Measurements from ENCODE around the gene ABHD2.
"Not testable (repeated sequence)": the region's sequence is repeated elsewhere in the genome, so short reads cannot be mapped to it uniquely, and the experiment has no call there.

ABHD2 gene

GRCh38 chr15:89101302-89102193, 13.3 kb downstream of the ABHD2 start:
- DNase-seq: no peak

- DNase-seq: no peak
Measured at GRCh38 chr15:89103481-89104171, 15.4 kb downstream of the ABHD2 start.

- DNase-seq: no peak
Measured at GRCh38 chr15:89104172-89104564, 15.9 kb downstream of the ABHD2 start.

GRCh38 chr15:89105147-89105546, 16.9 kb downstream of the ABHD2 start:
- DNase-seq: no peak

- DNase-seq: no peak
Measured at GRCh38 chr15:89106200-89106599, 17.9 kb downstream of the ABHD2 start.

- DNase-seq: no peak
Measured at GRCh38 chr15:89107984-89108383, 19.7 kb downstream of the ABHD2 start.

- DNase-seq: no peak
Measured at GRCh38 chr15:89108835-89109234, 20.6 kb downstream of the ABHD2 start.

- DNase-seq: no peak
Measured at GRCh38 chr15:89109238-89109637, 21.0 kb downstream of the ABHD2 start.

GRCh38 chr15:89110060-89110459, 21.8 kb downstream of the ABHD2 start:
- DNase-seq: no peak

GRCh38 chr15:89111352-89111751, 23.1 kb downstream of the ABHD2 start:
- DNase-seq: no peak

GRCh38 chr15:89111961-89112340, 23.7 kb downstream of the ABHD2 start:
- no peak for DNase-seq

GRCh38 chr15:89112341-89112971, 24.2 kb downstream of the ABHD2 start:
- DNase-seq: no peak

GRCh38 chr15:89113296-89114024, 25.2 kb downstream of the ABHD2 start:
- DNase-seq: no peak

- no peak for DNase-seq
Measured at GRCh38 chr15:89114990-89115389, 26.7 kb downstream of the ABHD2 start.

- no peak for DNase-seq
Measured at GRCh38 chr15:89115547-89115946, 27.3 kb downstream of the ABHD2 start.

GRCh38 chr15:89116404-89116803, 28.1 kb downstream of the ABHD2 start:
- no peak for DNase-seq

GRCh38 chr15:89117790-89118189, 29.5 kb downstream of the ABHD2 start:
- no peak for DNase-seq

GRCh38 chr15:89118481-89118989, 30.3 kb downstream of the ABHD2 start:
- DNase-seq: no peak

GRCh38 chr15:89119489-89120478, 31.5 kb downstream of the ABHD2 start:
- no peak for DNase-seq

- not testable (repeated sequence) for DNase-seq
Measured at GRCh38 chr15:89120479-89121000, 32.3 kb downstream of the ABHD2 start.

- no peak for DNase-seq
Measured at GRCh38 chr15:89121414-89121813, 33.2 kb downstream of the ABHD2 start.

Data from NCI-H1436 treated with DMSO at 0.1 percent for 48 hours (cell line).